Spleen (tissue), 7 donors: ENCODE data around the gene PTPRN2.

Experiments used
- POLR2A ChIP-seq, 3 donors: fragments of 450-650 bp; IDR thresholded peaks; one replicate each; pipeline ENCODE4 v1.5.1; 2017; ENCODE audit warnings: antibody characterized with exemption in 3 of 3, mild to moderate bottlenecking in 1 of 3
- TF ChIP-seq, protein P1 (sequence below), 11 experiments: fragments of 200-600 bp in 7 of 11; fragments of 450-650 bp in 4 of 11; sonication (generic) in 4 of 11; IDR thresholded peaks in 8 of 11; conservative IDR thresholded peaks in 3 of 11; 1 replicate in 7 of 11; 2 replicates in 4 of 11; pipeline versions ENCODE4 v1.4.0 to v1.8.0; 2016 to 2021; ENCODE audit warnings: antibody characterized with exemption in 11 of 11, inconsistent platforms in 4 of 11, mild to moderate bottlenecking in 1 of 11
- donor health status: DM: no; HTN: no; CAD: no; lungs with moderate emphysema.
- donor health status: DM: no; HTN: no; CAD: no.
- donor health status: DM: no; HTN: no; CAD: no.

DNA sequence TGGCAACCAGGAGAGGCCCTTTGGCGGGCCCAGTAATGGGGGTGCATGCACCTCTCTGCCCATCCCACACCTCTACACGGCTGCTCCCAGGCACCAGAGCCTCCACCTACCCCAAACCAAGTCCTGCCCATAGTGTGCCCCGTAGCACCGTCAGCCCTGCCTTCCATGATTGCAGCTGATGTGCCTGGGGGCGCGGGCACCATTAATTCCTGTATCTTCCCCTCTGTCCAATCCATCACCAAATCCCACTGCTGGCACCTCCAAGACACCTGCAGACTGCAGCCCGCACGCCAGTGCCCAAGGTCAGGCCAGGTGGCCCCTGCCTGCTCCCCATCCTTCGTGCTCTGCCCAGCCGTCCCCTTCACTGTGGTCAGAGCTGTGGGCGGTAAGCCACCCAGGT is 533.0 kb downstream of the PTPRN2 start:
- TF ChIP-seq, protein P1, sequence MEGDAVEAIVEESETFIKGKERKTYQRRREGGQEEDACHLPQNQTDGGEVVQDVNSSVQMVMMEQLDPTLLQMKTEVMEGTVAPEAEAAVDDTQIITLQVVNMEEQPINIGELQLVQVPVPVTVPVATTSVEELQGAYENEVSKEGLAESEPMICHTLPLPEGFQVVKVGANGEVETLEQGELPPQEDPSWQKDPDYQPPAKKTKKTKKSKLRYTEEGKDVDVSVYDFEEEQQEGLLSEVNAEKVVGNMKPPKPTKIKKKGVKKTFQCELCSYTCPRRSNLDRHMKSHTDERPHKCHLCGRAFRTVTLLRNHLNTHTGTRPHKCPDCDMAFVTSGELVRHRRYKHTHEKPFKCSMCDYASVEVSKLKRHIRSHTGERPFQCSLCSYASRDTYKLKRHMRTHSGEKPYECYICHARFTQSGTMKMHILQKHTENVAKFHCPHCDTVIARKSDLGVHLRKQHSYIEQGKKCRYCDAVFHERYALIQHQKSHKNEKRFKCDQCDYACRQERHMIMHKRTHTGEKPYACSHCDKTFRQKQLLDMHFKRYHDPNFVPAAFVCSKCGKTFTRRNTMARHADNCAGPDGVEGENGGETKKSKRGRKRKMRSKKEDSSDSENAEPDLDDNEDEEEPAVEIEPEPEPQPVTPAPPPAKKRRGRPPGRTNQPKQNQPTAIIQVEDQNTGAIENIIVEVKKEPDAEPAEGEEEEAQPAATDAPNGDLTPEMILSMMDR (IDR thresholded peaks at IDR 0.05 in 8 of 11, conservative IDR thresholded peaks at IDR 0.05 in 3 of 11) = no peak
- TF ChIP-seq POLR2A (IDR thresholded peaks at IDR 0.05) = no peak
